RCC 7860 (cell line): ENCODE data around the gene MYLK4.
A peak's percentile ranks its signal among the peaks of the same experiment; 100 is the strongest.
"Not testable (repeated sequence)": the region's sequence is repeated elsewhere in the genome, so short reads cannot be mapped to it uniquely, and the experiment has no call there.

Experiments used
- DNase-seq: peaks from one replicate; pipeline ENCODE4 v3.0.0-alpha.2; 2015; ENCODE audit warnings: low spot score
- FAIRE-seq: peaks from 2 replicates; lab custom pipeline; 2012; peaks lifted over from hg19 to GRCh38; lab: Jason Lieb, UNC

MYLK4 gene

DNA sequence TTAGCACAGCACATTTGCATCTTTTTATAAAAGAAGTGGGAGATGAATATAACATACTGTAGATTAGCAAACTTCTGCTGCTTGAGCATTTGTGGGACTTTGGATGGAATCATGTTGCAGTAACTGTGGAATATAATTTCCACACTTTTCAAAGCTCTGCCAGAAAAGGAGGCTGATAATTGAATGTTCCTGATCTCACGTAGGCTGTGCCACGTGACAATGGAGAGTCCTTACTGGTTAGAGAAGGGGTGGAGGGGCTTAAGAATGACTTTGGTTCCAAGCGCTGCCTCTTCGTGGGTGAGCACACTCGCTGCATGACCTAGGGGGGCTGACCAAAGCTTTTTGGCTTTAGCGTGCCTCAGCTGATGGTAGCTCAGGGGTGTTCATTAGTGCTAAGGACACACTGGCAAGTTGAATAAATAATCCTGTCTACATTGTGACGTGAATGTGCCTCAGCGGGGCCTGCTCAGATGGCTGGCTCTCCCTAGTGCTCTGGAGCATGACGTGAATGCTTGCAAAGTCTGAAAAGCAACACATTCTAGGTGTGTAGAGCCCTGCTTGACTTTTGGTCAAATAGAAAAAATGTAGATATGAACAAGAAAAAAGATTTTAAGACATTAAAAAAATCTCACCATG, 29.5 kb upstream of the MYLK4 start:
- DNase-seq (no peak), FAIRE-seq (no peak)

- no peak for DNase-seq
- no peak for FAIRE-seq
Measured at GRCh38 chr6:2777249-2777648, 26.5 kb upstream of the MYLK4 start.

- no peak for FAIRE-seq
- DNase-seq = no peak
Measured at GRCh38 chr6:2775003-2775402, 24.3 kb upstream of the MYLK4 start.

DNA sequence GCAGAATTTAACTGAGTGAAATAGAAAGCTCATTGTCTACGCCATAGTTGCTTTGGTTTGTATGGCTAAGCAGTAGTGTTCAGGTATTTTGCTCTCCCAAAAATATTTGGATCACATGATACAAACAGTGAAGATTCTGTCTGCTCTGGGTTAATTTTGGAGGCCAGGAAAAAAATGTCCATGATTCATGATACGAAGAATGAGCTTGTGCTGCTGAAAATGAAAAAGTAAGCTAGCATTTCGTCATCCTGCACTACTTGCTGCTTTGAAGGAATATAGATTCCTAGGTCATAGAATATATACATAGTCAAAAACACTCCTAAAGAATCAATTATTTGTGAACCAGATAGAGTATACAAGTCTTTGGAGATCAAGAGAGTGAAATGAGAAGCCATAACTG, 22.7 kb upstream of the MYLK4 start:
- FAIRE-seq = no peak
- no peak for DNase-seq

DNA sequence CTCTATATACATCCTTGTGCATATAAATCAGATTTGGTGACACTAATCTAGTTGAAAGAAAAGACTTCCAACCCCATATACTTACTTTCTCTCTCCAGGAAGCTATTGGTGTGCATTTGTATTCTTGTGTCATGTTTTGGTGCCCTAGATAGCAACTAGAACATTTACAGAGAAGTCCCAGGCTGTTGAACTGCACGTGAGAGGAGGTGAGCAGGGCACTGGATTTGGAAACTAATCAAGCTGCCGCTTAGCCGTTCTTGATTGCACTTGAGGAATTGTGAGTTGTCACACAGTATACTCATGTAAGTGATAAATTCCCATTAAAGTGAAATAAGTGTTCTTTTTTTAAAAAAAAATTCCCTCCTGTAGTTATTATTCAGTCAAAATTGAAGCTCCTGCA, 22.1 kb upstream of the MYLK4 start:
- FAIRE-seq = no peak
- no peak for DNase-seq

DNA sequence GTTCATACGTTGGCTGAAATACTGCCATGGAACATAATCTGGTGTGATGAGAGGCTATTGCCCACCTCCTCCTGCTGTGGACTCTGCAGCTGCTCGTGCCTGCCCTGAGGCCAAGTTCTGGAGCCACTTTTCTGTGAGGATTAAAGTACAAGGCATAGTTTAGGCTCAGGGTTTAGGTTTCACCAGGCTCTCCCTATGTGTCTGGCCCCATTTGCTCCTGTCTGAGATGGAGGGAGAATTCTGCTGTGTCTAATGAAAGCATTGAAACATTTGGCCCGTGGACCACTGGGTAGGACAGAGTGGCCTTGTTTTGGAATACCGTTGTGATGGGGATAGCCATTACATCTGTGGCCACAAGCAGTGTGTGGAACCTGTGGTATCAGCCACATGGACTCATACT, 20.4 kb upstream of the MYLK4 start:
- no peak for FAIRE-seq
- no peak for DNase-seq

GRCh38 chr6:2770171-2770570, 19.4 kb upstream of the MYLK4 start:
- no peak for FAIRE-seq
- DNase-seq = no peak

GRCh38 chr6:2768696-2769095, 18.0 kb upstream of the MYLK4 start:
- DNase-seq (no peak), FAIRE-seq (no peak)

DNA sequence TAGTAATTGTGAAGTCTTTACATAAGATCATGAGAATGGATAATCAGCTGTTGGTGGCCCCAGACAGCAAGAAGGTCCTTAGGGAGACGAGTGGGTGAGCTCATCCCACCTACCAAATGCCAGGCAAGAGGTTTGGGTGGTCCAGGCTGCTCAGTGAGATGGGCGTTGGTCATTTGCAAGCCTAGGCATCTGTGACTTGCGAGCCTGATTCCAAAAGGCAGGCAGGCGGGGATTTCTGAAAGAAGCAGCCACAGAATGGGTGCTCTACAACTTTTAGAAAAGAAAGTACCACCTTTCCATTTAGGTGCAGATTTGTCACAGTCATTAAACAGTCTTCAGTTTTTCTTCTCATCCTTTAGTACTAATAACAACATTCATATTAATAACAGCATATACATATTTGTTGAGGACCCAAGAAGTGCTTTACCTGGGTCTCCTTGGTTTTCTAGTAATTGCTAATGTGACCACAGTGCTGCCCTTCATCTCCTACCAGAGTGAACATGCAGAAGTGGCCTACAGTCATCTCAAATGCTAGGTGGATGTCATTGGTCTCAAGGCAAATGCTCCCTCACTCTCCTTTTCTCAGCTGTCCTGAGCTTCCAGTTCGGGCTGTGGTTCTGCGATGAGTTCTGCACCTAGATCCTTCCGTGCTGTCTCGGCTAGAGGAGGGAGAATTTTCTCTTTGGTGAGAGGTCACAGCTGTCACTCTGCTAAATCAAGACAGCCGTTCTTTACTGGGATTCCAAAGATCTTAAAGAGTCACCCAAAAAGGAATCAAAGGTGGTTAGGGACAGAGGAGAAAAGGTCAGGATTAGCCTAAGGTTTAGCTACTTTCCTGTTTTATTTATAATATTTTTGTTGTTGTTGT, 17.2 kb upstream of the MYLK4 start:
- no peak for DNase-seq
- FAIRE-seq = no peak

DNA sequence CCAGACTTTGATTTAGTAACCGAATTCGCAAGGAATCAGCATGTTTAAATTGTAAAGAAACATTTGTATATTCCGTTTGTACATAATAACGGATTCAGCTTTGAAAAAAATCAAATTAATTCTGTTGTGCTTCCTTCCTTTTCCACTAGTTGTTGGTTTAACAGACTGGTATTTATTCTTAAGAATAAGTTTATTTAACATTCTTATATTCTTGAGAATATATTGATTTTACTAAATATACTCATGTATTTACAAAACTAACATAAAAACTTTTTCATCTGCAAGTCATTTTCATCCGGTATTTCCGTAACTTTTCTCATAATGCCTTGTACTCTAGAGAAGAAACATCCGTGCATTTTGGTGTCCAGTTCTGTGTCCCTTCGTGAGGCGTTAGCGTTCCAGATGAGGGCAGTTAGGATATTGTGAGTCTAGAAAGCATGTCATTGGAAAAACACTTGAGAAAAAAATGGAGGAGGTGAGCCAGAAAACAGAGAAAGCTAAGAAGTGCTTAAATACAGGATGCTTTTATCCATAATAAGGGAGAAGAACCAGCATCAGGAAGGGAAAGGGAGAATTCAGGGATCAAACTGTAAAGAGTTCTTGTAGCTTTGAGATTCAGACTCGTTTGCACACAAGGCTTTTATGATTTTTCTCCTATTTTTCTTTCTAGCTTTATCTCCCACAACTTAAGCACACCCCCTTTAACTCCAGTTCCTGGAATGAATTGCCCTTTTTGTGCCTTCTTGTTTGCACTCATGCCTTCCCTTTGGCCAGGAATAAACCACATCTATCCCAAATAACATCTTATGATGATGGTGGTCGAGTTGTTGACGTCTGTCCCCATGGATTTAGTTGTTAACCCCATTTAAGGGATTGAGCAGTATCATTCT, 16.3 kb upstream of the MYLK4 start:
- no peak for FAIRE-seq
- no peak for DNase-seq

- DNase-seq (peak; percentile 20), FAIRE-seq (no peak)
Measured at GRCh38 chr6:2765896-2766766, 15.4 kb upstream of the MYLK4 start.

- peak; percentile 96 for DNase-seq
- FAIRE-seq = no peak
Measured at GRCh38 chr6:2765166-2765895, 14.6 kb upstream of the MYLK4 start, which contains the start of gene WRNIP1. Gene WRNIP1, plus strand, starts transcription at chr6:2765393. Its CDS starts 230 bp downstream, at chr6:2765623.

GRCh38 chr6:2764610-2765165, 14.0 kb upstream of the MYLK4 start:
- DNase-seq (peak; percentile 55), FAIRE-seq (no peak)

DNA sequence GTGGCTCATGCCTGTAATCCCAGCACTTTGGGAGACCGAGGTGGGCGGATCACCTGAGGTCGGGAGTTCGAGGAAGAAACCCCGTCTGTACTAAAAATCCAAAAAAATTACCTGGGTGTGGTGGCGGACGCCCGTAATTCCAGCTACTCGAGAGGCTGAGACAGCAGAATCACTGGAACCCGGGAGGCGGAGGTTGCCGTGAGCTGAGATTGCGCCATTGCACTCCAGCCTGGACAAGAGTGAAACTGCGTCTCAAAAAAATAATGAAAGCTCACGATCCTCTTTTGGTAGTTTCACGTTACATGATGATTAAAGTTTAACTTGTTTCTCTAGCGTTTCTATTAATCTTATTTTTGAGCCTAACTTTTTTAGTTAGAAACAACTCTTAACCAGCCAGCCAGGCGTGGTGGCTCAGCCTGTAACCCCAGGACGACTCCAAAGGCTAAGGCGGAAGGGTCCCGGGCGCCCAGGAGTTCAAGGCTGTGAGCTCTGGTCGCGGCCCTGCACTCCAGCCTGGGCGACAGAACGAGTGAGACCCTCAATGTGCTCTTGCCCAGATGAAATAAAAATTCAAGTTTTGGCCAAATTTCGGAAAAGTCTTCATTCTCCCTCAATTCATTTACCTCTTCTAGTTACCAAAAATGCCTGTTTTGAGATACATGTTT, 13.3 kb upstream of the MYLK4 start:
- no peak for DNase-seq
- FAIRE-seq = no peak

- FAIRE-seq (no peak), DNase-seq (no peak)
Measured at GRCh38 chr6:2763345-2763841, 12.7 kb upstream of the MYLK4 start.

DNA sequence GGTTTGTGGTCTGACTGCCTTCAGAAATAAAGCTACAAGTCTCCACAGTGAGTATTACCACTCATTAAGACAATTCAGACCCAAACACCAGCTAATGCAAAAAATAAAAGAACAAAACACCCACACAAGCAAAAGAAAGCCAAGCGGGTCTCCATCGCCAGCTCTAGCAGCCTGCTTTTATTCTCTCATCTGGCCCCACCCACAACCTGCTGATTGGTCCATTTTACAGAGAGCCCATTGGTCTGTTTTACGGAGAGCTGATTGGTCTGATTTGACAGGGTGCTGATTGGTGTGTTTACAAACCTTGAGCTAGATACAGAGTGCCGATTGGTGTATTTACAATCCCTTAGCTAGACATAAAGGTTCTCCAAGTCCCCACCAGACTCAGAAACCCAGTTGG, 12.1 kb upstream of the MYLK4 start:
- DNase-seq, FAIRE-seq: not testable (repeated sequence)

- DNase-seq (no peak), FAIRE-seq (no peak)
Measured at GRCh38 chr6:2760882-2761842, 10.4 kb upstream of the MYLK4 start.

GRCh38 chr6:2758980-2759379, 8.3 kb upstream of the MYLK4 start:
- no peak for FAIRE-seq
- DNase-seq = no peak
